Ammon's horn (tissue), 1 donor: ENCODE data around the gene DTNBP1.

Experiments used
- DNase-seq: peaks from one replicate; pipeline ENCODE4 v3.0.0-alpha.2; 2016; ENCODE audit warnings: low spot score

Gene DTNBP1

GRCh38 chr6:15515226-15515625 lies 147.6 kb downstream of the DTNBP1 start:
- no peak for DNase-seq

GRCh38 chr6:15513801-15514711 lies 148.8 kb downstream of the DTNBP1 start:
- no peak for DNase-seq

DNA sequence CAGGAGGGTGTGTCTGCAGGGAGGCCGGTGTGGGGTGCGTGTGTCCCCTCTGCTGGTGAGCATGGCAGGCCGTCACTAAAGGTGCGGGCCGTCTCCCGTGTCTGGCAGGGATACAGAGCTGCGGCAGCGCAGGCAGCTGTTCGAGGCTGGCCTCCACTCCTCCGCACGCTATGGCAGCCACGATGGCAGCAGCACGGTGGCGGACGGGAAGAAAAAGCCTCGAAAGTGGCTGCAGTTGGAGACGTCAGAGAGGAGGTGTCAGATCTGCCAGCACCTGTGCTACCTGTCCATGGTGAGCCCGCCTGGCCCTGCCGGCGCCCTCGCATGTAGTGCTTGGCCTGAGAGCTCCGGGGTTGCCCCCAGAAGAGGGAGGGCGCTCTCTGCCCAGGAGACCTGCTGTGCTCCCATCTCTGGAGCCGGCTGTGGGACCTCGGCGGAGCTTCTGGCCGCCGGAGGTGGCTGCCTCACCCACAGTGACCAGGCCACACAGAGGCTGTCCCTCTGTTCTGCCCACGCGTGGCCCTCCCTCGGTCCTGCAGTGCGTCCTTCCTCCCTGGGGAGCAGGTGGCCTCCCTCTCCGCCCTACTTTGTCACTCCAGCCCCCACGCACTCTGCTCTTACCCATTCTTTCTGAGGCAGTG lies 149.6 kb downstream of the DTNBP1 start:
- DNase-seq, result no peak

- DNase-seq, result no peak
Observed at GRCh38 chr6:15512721-15513120, 150.1 kb downstream of the DTNBP1 start.

- no peak for DNase-seq
Observed at GRCh38 chr6:15512126-15512525, 150.7 kb downstream of the DTNBP1 start.

DNA sequence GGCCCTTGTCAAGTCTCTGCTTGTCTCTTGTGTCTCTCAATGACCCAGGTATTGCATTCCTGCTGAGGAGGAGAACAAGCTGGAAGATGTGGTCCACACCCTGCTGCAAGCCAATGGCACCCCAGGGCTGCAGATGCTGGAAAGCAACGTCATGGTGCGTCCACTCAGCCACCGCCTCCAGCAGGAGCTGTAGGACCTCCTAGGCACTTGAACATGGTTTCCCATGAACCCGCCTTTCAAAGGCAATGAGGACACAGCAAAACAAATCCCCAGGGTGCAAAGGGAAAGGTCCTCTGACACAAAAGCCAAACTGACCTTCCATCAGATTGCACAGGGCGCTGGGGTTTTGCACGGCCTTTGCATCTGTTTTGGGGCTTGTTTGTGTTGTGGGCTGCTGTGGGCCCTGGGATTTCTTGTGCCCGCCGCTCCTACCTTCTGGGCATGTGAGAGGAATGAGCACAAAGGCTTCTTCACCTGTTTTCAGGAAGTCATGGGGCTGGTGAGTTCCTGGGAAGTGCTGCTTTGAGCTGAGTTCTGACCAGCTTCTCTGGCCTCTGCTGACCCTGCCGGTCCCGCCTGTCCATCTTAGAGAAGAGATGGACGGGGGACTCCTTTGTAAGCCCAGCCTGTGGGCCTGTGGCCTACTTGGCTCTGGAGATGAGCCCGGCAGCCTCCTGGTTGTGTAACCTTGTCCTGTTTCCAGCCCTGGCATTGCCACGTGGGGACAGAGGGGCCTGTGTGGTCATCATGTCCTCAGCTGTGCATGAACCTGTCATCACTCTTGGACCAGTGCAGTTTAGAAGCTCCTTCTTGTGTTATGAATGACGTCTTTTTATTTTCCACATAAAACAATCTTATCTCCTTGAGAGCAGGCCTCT lies 151.3 kb downstream of the DTNBP1 start:
- DNase-seq, result peak; percentile 44

DNA sequence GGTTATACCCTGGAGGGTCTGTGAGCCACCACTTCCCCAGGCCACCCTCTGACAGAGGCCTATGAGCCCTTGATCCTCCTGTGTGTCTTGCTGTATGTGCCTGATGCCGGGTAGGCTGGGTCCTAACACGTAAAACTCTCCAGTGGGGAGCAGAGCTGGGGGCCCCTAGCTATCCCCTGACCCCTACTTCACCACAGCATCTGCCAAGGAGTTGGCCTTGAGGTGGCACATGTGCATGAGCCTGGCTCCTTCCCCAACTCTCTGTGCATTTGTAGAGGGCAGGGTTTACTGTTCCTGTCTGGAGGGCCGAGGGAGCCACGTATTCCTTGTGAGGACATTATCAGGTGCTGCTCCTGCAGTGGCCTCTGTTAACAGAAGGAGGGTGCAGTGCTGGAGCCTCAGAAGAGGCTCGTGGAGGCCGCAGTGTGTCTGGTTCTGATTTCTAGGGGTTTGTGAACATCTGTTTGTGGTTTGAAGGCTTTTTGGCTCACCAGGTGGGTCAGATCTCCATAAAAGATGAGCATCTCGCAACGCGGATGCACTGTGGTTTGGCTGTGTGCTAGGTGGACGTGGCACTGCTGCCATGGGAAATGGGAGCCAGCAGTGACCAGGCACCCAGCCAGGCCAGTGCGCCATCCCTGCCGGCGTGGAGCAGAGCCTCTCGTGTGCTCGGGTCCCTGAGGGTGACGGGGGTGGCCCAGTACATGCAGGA lies 152.1 kb downstream of the DTNBP1 start:
- no peak for DNase-seq

GRCh38 chr6:15510121-15510520 lies 152.7 kb downstream of the DTNBP1 start:
- no peak for DNase-seq

DNA sequence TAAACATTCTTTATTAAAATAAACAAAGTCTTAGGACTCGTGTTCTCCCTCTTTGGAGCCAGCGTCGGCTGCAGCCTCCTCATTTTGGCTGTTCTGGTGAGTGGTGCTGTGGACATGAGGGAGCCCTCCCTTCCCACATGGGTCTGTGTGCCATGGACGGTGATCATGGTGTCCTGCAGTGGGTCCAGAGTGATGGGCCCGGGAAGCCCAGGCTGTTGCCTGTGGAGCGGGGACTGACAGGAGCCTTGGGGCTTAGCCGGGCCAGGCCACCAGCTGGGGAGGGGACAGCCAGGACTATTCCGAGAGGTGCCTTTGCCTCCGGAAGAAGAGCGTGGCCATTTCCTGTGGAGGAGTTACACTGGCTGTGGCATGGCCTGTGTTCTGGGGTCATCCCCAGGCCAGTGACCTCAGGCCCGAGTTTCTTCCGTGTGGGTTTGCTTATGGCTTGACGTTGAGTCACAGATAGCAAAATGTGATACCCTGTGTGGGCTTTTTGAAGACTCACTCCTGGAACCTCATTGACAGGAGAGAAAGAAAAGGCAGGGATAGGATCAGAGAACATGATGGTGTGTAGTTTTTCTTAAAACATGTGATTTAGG lies 153.4 kb downstream of the DTNBP1 start:
- DNase-seq, result no peak

- no peak for DNase-seq
Observed at GRCh38 chr6:15508931-15509330, 153.9 kb downstream of the DTNBP1 start.

- no peak for DNase-seq
Observed at GRCh38 chr6:15508441-15508871, 154.4 kb downstream of the DTNBP1 start.

- DNase-seq, result no peak
Observed at GRCh38 chr6:15507746-15508145, 155.1 kb downstream of the DTNBP1 start.

- no peak for DNase-seq
Observed at GRCh38 chr6:15507221-15507620, 155.6 kb downstream of the DTNBP1 start.

DNA sequence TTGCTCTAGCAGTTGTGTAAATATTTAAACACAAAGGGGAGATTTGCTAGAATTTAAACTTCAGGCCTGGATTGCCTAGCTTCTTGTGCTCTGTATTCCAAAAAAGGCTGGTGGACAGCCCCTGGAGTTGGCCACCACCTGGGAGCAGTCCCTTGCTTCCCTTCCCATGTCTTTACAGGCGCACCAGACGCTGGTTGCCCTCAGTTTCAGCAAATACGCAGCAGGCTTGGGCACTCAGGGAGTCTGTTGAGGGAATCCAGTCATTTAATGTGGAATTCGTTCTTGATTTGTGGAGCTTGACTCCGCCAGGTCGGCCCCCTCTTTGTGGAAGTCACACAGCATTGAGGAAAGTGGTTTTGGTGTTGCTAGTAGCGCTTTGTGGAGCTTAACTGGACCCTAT lies 156.8 kb downstream of the DTNBP1 start:
- DNase-seq, result no peak

DNA sequence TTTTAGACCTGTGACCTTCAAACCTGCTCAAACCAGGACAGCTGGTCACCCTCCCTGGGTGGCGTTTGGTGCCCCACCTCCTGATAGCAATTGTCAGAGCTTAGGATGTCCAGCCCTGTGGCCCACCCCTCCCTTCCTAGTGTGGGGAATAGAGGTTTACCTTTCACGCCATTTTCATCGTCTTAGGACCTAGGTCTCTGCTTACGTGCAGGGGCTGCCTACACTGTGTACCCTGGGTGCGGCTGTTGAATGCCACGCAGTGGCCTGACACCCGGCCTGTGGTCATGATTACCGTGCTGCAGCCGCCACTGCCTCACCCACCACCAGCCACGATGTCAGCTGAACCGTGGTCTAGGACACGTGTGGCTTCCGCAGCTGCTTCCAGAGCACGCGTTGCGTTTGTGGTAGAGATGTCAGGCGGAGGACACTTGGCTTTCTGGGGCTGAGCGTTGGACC lies 157.3 kb downstream of the DTNBP1 start:
- no peak for DNase-seq

DNA sequence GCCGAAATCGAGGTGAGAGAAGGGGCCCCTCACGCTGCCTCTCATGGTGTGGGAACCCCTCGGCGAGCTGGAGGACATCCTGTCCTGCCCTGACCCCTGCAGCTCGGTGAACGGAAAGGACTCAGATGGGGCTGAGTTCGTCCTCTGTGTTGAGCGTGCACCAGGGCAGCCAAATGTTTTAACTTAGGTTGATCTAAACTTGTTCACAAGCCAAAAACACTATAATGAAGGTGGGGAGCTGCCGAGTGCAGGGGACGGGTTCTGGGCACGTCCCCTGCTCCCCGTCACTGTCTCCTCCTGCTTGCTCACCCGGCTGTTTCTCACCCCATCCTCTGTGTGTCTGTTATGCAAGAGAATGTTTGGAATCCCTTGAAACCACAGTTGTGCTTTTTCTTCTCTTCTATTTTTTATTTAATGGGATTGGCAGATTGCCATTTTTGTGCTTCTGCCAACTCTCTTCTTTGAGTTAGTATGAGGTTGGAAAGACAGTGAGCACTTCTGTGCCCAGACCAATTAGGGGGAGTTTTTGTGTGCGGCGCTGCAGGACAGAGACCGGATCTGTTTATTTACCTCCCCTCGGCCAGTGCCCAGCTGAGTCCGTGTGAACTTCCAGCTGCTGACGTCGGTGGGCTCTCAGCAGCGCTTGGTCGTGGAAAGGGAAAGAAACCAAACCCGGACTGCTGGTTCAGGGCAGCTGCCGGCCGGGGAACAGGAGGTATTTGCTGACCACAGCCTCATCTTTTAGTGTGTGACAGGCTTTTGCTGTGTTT lies 158.1 kb downstream of the DTNBP1 start:
- peak; percentile 91 for DNase-seq

- peak; percentile 49 for DNase-seq
Observed at GRCh38 chr6:15504040-15504495, 158.8 kb downstream of the DTNBP1 start.

GRCh38 chr6:15503346-15503680 lies 159.5 kb downstream of the DTNBP1 start:
- DNase-seq, result no peak

GRCh38 chr6:15502446-15503345 lies 160.1 kb downstream of the DTNBP1 start:
- DNase-seq, result no peak
